Measurements from ENCODE around the gene GNA12.

DNA sequence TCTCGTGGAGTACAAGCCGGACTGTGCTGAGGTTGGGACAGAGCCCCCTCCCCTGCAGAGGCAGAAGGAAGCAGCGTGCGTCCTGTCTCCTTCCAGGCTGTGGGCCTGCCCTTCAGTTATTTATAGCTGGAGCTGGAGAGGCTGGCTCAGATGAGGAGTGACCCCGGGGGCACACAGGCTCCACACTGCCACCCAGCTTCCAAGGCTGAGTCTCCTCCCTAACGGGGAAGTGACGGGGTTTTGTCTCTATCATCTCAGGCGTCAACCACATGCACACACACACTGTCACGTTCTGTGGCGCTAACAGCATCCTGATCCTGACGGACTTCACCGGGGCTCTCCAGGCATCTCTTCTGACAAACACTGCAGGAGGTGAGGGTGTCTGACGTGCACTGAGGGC is 130.7 kb downstream of the GNA12 start:
- TF ChIP-seq, protein P1, sequence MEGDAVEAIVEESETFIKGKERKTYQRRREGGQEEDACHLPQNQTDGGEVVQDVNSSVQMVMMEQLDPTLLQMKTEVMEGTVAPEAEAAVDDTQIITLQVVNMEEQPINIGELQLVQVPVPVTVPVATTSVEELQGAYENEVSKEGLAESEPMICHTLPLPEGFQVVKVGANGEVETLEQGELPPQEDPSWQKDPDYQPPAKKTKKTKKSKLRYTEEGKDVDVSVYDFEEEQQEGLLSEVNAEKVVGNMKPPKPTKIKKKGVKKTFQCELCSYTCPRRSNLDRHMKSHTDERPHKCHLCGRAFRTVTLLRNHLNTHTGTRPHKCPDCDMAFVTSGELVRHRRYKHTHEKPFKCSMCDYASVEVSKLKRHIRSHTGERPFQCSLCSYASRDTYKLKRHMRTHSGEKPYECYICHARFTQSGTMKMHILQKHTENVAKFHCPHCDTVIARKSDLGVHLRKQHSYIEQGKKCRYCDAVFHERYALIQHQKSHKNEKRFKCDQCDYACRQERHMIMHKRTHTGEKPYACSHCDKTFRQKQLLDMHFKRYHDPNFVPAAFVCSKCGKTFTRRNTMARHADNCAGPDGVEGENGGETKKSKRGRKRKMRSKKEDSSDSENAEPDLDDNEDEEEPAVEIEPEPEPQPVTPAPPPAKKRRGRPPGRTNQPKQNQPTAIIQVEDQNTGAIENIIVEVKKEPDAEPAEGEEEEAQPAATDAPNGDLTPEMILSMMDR (IDR thresholded peaks at IDR 0.05; ENCODE audit: insufficient read depth, low read length, poor library complexity, severe bottlenecking), result no peak
- TF ChIP-seq EZH2phosphoT487 (conservative IDR thresholded peaks at IDR 0.05; ENCODE audit: low read length), result no peak

Data from SU-DHL-6 (cell line).